Measurements from ENCODE around the gene VPS37D. TPM values are rescaled to one million over a fixed set of nuclear protein-coding genes. Genes with fewer than 3 reads are reported as not detected.
A peak's percentile ranks its signal among the peaks of the same experiment; 100 is the strongest.

VPS37D gene
- total RNA-seq, 1 donor from 2014 or later = 9.8 TPM

DNA sequence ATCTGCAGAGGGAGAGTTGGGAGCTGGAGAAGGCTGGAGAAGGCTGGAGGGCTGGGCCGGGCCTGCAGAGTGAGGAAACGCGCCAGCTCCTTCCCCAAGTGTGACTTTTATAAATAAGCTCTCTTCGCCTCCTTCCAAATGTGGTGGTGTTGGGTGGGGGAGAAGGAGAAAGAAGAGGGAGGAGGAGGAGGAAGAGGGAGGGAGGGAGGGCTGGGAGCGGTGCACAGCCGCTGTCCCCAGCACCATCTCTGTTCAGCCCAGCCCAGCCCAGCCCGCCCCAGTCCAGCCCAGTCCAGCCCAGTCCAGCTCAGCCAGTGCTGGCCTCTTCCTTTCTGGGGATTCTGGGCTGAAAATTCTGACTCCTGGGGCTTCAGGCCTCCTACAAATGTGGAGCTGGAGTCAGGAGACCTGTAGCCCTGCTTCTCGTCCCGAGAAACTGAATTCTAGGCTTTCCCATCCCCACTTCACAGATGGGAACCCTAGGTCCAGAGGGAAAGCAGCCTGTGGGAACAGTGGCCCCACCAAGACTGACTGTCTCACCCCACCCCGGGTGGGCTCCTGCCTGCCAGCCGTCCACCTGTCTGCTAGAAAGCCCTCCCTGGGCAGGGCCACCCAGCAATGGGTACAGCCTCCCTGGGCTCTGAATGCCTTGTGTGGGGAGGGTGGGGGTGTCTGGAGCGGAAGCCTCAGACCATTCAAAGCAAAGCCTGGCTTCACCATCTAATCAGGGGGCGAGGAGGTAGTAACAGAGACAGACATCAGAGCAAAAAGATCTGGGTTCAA, 49.6 kb downstream of the VPS37D start:
- Mint-ChIP-seq H3K36me3 (ENCODE audit: low read depth, unreplicated experiment) (peaks cover 6% of the 10 kb centered on the region), H3K27ac (ENCODE audit: unreplicated experiment) (no peak overlapping the region), H3K4me1 (ENCODE audit: unreplicated experiment) (peaks cover 5% of the 10 kb centered on the region), H3K4me3 (ENCODE audit: unreplicated experiment) (no peak overlapping the region), H3K27me3 (ENCODE audit: unreplicated experiment) (peaks cover 13% of the 10 kb centered on the region), H3K9me3 (ENCODE audit: unreplicated experiment) (no peaks in the 10 kb centered on the region)
- TF ChIP-seq, protein P1, sequence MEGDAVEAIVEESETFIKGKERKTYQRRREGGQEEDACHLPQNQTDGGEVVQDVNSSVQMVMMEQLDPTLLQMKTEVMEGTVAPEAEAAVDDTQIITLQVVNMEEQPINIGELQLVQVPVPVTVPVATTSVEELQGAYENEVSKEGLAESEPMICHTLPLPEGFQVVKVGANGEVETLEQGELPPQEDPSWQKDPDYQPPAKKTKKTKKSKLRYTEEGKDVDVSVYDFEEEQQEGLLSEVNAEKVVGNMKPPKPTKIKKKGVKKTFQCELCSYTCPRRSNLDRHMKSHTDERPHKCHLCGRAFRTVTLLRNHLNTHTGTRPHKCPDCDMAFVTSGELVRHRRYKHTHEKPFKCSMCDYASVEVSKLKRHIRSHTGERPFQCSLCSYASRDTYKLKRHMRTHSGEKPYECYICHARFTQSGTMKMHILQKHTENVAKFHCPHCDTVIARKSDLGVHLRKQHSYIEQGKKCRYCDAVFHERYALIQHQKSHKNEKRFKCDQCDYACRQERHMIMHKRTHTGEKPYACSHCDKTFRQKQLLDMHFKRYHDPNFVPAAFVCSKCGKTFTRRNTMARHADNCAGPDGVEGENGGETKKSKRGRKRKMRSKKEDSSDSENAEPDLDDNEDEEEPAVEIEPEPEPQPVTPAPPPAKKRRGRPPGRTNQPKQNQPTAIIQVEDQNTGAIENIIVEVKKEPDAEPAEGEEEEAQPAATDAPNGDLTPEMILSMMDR (IDR thresholded peaks at IDR 0.05; ENCODE audit: unreplicated experiment) = no peak
- no peak for DNase-seq (ENCODE audit: low spot score)

DNA sequence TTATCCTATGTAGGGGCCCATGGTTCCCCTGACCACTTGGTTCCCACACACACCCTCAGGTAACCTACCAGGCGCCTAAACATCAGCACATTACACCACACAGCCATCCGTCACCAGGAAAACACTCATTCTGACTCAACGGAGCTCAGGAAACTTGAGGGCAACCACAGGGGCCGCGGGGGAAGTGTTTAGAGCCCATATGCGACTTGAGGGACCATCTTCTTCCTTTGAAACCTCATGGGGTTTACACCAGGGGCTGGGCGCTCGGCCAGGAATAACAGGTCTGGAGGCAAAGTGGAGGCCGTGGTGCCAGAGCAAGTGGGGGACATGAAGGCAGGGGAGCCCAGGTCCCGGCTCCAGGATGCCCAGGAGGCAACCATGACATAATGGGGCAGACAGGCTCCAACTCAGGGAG, 50.4 kb downstream of the VPS37D start:
- no peaks in the 10 kb centered on the region for H3K36me3 Mint-ChIP-seq (ENCODE audit: low read depth, unreplicated experiment)
- peaks cover 5% of the 10 kb centered on the region for H3K4me1 Mint-ChIP-seq (ENCODE audit: unreplicated experiment)
- TF ChIP-seq, protein P1 (IDR thresholded peaks at IDR 0.05; ENCODE audit: unreplicated experiment) = no peak
- H3K27ac Mint-ChIP-seq (ENCODE audit: unreplicated experiment) = no peak overlapping the region
- DNase-seq (ENCODE audit: low spot score) = no peak
- H3K9me3 Mint-ChIP-seq (ENCODE audit: unreplicated experiment) = no peaks in the 10 kb centered on the region
- H3K4me3 Mint-ChIP-seq (ENCODE audit: unreplicated experiment) = no peak overlapping the region
- H3K27me3 Mint-ChIP-seq (ENCODE audit: unreplicated experiment) = peaks cover 10% of the 10 kb centered on the region

DNA sequence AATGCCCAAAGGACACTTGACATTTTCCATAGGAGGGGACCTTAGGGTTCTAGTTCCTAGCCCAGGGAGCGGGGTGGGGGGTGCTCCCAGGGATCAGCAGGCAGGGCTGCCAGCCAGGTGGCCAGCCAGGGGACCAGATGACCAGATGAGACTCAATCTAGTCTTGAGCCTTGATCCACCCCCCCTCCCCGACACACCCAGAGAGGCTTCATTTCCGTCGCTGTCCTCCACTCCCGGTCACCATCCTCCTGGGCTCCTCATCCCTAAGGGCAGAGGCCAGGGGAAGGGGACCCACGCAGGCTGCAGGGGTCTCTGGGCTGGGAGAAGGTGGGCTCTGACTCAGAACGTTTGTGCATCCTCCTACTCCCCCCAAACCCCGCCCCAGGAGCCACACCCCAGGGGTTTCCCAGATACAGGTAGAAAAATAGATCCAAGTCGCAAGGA, 50.8 kb downstream of the VPS37D start:
- no peaks in the 10 kb centered on the region for H3K9me3 Mint-ChIP-seq (ENCODE audit: unreplicated experiment)
- peak overlapping the region; percentile 21 for H3K4me3 Mint-ChIP-seq (ENCODE audit: unreplicated experiment)
- no peaks in the 10 kb centered on the region for H3K36me3 Mint-ChIP-seq (ENCODE audit: low read depth, unreplicated experiment)
- H3K27ac Mint-ChIP-seq (ENCODE audit: unreplicated experiment) = no peak overlapping the region
- TF ChIP-seq, protein P1 (IDR thresholded peaks at IDR 0.05; ENCODE audit: unreplicated experiment) = no peak
- H3K27me3 Mint-ChIP-seq (ENCODE audit: unreplicated experiment) = peaks cover 10% of the 10 kb centered on the region
- no peak for DNase-seq (ENCODE audit: low spot score)
- peaks cover 5% of the 10 kb centered on the region for H3K4me1 Mint-ChIP-seq (ENCODE audit: unreplicated experiment)

DNA sequence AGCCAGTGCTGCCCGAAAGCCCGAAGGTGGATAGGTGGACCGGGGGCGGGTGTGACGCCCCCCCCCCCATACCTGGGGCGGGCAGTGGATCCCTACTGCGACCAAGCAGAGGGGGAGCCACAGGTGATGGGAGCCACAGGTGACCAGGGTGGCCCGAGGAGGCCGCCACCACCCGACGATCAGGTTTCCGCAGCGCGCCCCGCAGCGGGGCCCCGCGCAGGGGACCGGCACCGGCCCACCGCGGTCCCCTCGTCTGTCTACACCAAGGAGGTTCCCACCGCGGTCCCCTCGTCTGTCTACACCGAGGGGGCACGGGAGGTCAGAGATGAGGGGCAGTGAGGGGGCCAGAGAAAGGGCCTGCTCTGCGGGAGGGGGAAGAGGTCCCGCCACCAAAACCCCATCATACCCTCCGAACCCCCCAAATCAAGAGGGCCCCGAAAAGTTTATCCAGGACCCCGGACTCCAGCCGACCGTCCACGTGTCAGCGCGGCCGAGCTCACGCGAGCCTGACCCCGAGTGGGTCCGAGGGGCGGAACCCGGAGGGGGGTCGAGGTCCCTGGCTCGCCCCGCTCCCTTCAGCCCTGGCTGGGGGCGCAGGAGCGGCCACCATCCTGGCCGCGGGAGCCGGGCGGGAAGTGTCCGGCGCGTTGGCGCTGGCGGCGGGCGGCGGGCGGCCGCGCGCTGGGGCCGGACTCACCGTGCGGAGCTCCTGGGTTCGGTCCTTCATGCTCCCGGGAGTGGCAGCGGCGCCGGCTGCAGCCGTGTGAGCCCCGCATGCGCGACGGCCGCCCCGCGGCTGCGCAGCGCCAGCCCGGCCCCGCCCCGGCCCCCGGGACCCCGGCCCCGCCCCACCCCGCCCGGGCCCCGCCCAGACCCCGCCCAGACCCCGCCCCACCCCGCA, 51.5 kb downstream of the VPS37D start, which contains the start of gene STX1A:
STX1A (minus strand) TSS at position 765 of the 901 bp plus-strand sequence; CDS start at position 727, 38 bp downstream.
- H3K27ac Mint-ChIP-seq (ENCODE audit: unreplicated experiment) = peak within 1 kb of the TSS; percentile 5
- TF ChIP-seq, protein P1 (IDR thresholded peaks at IDR 0.05; ENCODE audit: unreplicated experiment) = no peak

More for the DNA sequence above, 51.5 kb downstream of the VPS37D start, which contains the start of gene STX1A:
- DNase-seq (ENCODE audit: low spot score) = peak; percentile 75
- Mint-ChIP-seq H3K36me3 (ENCODE audit: low read depth, unreplicated experiment) (no peaks in the 10 kb centered on the region), H3K27me3 (ENCODE audit: unreplicated experiment) (peaks cover 10% of the 10 kb centered on the region), H3K4me3 (ENCODE audit: unreplicated experiment) (peak within 1 kb of the TSS; percentile 88), H3K9me3 (ENCODE audit: unreplicated experiment) (no peaks in the 10 kb centered on the region), H3K4me1 (ENCODE audit: unreplicated experiment) (peaks cover 5% of the 10 kb centered on the region)

Measured in endothelial cell (in vitro differentiated cells).